ENCODE data around the gene ZNF426.
"Not testable (repeated sequence)": the region's sequence is repeated elsewhere in the genome, so short reads cannot be mapped to it uniquely, and the experiment has no call there.

The ZNF426 gene

DNA sequence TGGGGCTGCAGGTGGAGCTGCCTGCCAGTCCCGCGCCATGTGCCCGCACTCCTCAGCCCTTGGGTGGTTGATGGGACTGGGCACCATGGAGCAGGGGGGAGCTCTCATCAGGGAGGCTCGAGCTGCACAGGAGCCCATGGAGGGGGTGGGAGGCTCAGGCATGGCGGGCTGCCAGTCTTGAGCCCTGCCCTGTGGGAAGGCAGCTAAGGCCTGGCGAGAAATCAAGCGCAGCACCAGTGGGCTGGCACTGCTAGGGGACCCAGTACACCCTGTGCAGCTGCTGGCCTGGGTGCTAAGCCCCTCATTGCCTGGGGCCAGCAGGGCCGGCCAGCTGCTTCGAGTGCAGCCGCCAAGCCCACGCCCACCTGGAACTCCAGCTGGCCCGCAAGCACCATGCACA lies 2.8 kb upstream of the ZNF426 start:
- not testable (repeated sequence) for H3K9ac ChIP-seq (ENCODE audit: low read length); H3K9me3 ChIP-seq (ENCODE audit: low read length); H3K4me3 ChIP-seq (ENCODE audit: low read depth in 1 of 2, low read length in 2 of 2); H3K4me1 ChIP-seq (ENCODE audit: insufficient read depth, low read length); H3K27ac ChIP-seq (ENCODE audit: low read depth, low read length); H3K27me3 ChIP-seq (ENCODE audit: control insufficient read depth in 1 of 2, insufficient read depth in 2 of 2, low read length in 2 of 2); H3K36me3 ChIP-seq (ENCODE audit: insufficient read depth, low read length)

DNA sequence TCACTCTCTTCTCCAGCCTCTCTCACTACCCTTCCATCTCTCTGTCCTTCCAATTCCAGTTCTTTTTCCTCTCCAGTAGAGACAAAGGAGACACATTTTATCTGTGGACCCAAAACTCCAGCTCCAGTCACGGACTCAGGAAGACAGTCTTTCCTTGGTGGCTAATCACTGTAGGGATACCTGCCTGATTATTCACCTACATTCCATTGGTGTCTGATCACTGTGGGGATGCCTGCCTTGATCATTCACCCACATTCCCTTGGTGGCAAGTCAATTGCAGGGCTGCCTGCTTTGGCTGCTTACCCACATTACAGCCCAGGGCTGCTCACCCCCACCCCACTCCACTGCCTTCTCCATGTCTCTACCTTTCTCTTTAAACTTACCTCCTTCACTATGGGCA lies 1.5 kb upstream of the ZNF426 start:
- not testable (repeated sequence) for H3K27me3 ChIP-seq (ENCODE audit: control insufficient read depth in 1 of 2, insufficient read depth in 2 of 2, low read length in 2 of 2); H3K9ac ChIP-seq (ENCODE audit: low read length); H3K27ac ChIP-seq (ENCODE audit: low read depth, low read length); H3K4me1 ChIP-seq (ENCODE audit: insufficient read depth, low read length)
- H3K9me3 ChIP-seq (ENCODE audit: low read length): peaks cover 16% of the 10 kb centered on the region
- H3K4me3 ChIP-seq (ENCODE audit: low read depth in 1 of 2, low read length in 2 of 2): peak overlapping the region in 1 of 2 donors; percentile 83
- peaks cover 13% of the 10 kb centered on the region for H3K36me3 ChIP-seq (ENCODE audit: insufficient read depth, low read length)

DNA sequence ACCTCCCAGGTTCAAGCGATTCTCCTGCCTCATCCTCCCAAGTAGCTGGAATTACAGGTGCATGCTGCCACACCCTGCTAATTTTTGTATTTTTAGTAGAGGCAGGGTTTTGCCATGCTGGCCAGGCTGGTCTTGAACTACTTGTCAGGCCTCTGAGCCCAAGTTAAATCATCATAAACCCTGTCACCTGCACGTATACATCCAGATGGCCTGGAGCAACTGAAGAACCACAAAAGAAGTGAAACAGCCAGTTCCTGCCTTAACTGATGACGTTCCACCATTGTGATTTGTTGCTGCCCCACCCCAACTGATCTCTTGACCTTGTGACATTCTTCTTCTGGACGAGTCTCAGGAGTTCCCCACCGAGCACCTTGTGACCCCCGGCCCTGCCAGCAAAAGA lies 756 bp upstream of the ZNF426 start:
- H3K9me3 ChIP-seq (ENCODE audit: low read length): peaks cover 22% of the 10 kb centered on the region
- peaks cover 20% of the 10 kb centered on the region for H3K36me3 ChIP-seq (ENCODE audit: insufficient read depth, low read length)
- H3K4me1 ChIP-seq (ENCODE audit: insufficient read depth, low read length); H3K27me3 ChIP-seq (ENCODE audit: control insufficient read depth in 1 of 2, insufficient read depth in 2 of 2, low read length in 2 of 2); H3K27ac ChIP-seq (ENCODE audit: low read depth, low read length); H3K9ac ChIP-seq (ENCODE audit: low read length): not testable (repeated sequence)
- peak overlapping the region in 1 of 2 donors; percentile 83 for H3K4me3 ChIP-seq (ENCODE audit: low read depth in 1 of 2, low read length in 2 of 2)

DNA sequence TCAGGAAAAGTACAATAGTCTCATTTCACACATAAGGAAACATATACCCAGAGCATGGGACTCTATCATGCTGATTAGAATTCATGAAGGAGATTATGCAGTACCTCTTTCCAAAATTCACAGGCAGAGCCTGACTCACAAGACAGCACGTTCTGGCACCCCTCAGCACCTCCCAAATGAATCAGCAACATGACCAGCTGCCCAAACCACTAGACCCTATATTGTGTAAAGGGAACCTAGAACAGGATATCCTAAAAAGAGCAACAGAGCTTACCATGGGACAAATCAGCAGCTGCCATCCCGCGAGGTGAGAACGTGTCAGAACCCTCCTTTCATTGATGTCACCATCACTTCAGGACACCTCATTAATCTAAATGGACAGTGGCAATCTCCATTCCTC lies 2.5 kb downstream of the ZNF426 start:
- H3K27ac ChIP-seq (ENCODE audit: low read depth, low read length): no peak overlapping the region
- H3K36me3 ChIP-seq (ENCODE audit: insufficient read depth, low read length): peaks cover 53% of the 10 kb centered on the region
- peaks cover 53% of the 10 kb centered on the region for H3K9me3 ChIP-seq (ENCODE audit: low read length)
- no peaks in the 10 kb centered on the region for H3K4me1 ChIP-seq (ENCODE audit: insufficient read depth, low read length)
- no peaks in the 10 kb centered on the region for H3K27me3 ChIP-seq (ENCODE audit: control insufficient read depth in 1 of 2, insufficient read depth in 2 of 2, low read length in 2 of 2)
- H3K9ac ChIP-seq (ENCODE audit: low read length): no peak overlapping the region
- H3K4me3 ChIP-seq (ENCODE audit: low read depth in 1 of 2, low read length in 2 of 2): peak overlapping the region in 1 of 2 donors; percentile 20

DNA sequence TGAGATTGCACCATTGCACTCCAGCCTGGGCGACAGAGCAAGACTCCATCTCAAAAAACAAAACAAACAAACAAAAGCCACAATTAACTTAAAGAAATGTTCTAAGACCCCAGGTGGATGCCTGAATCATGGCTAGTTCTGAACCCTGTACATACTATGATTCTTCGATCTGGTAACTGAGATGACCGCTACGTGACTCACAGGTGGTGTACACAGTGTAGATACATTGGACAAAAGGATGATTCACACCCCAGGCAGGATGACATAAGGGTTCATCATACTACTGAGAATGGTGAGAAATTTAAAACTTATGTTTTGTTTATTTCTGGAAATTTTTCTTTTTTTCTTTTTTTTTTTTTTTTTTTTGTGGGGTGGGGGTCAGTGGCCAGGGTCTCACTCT lies 6.5 kb downstream of the ZNF426 start:
- Histone ChIP-seq H3K27ac (ENCODE audit: low read depth, low read length) (no peak overlapping the region), H3K36me3 (ENCODE audit: insufficient read depth, low read length) (peaks cover 92% of the 10 kb centered on the region), H3K9ac (ENCODE audit: low read length) (no peak overlapping the region), H3K27me3 (ENCODE audit: control insufficient read depth in 1 of 2, insufficient read depth in 2 of 2, low read length in 2 of 2) (no peaks in the 10 kb centered on the region), H3K9me3 (ENCODE audit: low read length) (peaks cover 84% of the 10 kb centered on the region), H3K4me1 (ENCODE audit: insufficient read depth, low read length) (no peaks in the 10 kb centered on the region), H3K4me3 (ENCODE audit: low read depth in 1 of 2, low read length in 2 of 2) (no peak overlapping the region)

DNA sequence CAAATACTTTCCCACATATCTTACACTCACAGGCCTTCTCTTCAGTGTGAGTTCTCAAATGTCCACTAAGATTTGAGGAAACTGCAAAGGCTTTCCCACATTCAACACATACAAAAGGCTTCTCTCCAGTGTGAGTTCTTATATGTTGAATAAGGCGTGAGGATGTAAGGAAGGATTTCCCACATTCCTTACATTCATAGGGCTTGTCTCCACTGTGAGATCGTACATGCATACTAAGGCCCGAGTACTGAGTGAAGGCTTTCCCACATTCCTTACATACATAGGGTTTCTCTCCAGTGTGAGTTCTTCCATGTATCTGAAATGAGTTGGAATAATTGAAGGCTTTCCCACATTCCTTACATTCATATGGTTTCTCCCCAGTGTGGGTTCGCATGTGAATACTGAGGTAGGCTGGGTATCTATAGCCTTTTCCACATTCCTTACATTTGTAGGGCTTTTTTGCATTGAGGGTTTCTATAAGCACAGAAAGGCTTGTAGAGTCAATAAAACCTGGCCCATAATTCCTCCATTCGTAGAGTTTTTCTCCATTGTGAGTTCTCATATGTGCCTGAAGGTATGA lies 9.6 kb downstream of the ZNF426 start:
- no peaks in the 10 kb centered on the region for H3K4me1 ChIP-seq (ENCODE audit: insufficient read depth, low read length)
- peaks cover 75% of the 10 kb centered on the region for H3K36me3 ChIP-seq (ENCODE audit: insufficient read depth, low read length)
- peaks cover 86% of the 10 kb centered on the region for H3K9me3 ChIP-seq (ENCODE audit: low read length)
- peak overlapping the region in 1 of 2 donors; percentile 36 for H3K4me3 ChIP-seq (ENCODE audit: low read depth in 1 of 2, low read length in 2 of 2)
- no peaks in the 10 kb centered on the region for H3K27me3 ChIP-seq (ENCODE audit: control insufficient read depth in 1 of 2, insufficient read depth in 2 of 2, low read length in 2 of 2)
- H3K27ac ChIP-seq (ENCODE audit: low read depth, low read length): no peak overlapping the region
- no peak overlapping the region for H3K9ac ChIP-seq (ENCODE audit: low read length)

DNA sequence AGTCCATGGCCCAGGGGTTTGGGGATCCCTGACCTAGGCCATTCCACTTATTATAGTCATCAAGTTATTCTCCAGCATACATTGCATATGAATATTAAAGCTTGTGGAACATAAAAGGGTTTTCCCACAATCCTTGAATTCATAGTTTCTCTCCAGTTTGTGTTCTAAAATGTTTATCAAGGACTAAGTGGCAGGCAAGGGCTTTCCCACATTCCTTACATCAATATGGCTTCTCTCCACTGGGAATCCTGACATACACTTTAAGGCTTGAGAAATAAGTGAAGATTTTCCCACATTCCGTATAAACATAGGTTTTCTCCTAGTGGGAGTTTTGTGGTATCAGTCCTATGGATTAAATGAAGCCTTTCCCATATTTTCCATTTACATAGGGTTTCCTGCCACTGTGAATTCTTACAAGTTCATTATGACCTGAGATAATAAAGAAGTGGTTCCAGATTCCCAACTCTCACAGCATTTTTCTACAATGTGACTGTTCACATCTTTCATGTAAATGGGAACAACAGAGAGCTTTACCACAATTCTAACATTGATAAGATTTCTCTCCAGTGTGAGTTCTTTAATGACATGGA lies 14.5 kb downstream of the ZNF426 start:
- Histone ChIP-seq H3K4me3 (ENCODE audit: low read depth in 1 of 2, low read length in 2 of 2) (peak overlapping the region in 1 of 2 donors; percentile 25), H3K27ac (ENCODE audit: low read depth, low read length) (no peak overlapping the region), H3K4me1 (ENCODE audit: insufficient read depth, low read length) (no peaks in the 10 kb centered on the region), H3K9ac (ENCODE audit: low read length) (no peak overlapping the region), H3K27me3 (ENCODE audit: control insufficient read depth in 1 of 2, insufficient read depth in 2 of 2, low read length in 2 of 2) (no peaks in the 10 kb centered on the region), H3K9me3 (ENCODE audit: low read length) (peaks cover 67% of the 10 kb centered on the region), H3K36me3 (ENCODE audit: insufficient read depth, low read length) (peaks cover 27% of the 10 kb centered on the region)

DNA sequence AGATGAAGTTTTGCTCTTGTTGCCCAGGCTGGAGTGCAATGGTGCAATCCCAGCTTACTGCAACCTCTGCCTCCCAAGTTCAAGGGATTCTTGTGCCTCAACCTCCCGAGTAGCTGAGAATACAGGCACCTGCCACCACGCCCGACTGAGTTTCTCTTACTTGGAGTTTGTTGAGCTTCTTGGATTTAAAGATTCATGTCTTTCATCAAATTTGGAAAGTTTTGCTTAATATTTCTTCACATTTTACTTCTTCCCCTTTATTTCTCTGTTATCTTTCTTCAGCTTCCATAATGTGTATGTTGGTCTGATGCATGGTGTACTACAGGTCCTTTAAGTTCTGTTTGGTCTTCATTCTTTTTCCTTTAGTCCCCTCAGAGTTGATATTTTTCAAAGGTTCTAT lies 31.2 kb downstream of the ZNF426 start:
- Histone ChIP-seq H3K36me3 (ENCODE audit: insufficient read depth, low read length) (no peaks in the 10 kb centered on the region), H3K27me3 (ENCODE audit: control insufficient read depth in 1 of 2, insufficient read depth in 2 of 2, low read length in 2 of 2) (no peaks in the 10 kb centered on the region), H3K9ac (ENCODE audit: low read length) (no peak overlapping the region), H3K4me1 (ENCODE audit: insufficient read depth, low read length) (no peaks in the 10 kb centered on the region), H3K4me3 (ENCODE audit: low read depth in 1 of 2, low read length in 2 of 2) (no peak overlapping the region), H3K9me3 (ENCODE audit: low read length) (no peaks in the 10 kb centered on the region), H3K27ac (ENCODE audit: low read depth, low read length) (no peak overlapping the region)

DNA sequence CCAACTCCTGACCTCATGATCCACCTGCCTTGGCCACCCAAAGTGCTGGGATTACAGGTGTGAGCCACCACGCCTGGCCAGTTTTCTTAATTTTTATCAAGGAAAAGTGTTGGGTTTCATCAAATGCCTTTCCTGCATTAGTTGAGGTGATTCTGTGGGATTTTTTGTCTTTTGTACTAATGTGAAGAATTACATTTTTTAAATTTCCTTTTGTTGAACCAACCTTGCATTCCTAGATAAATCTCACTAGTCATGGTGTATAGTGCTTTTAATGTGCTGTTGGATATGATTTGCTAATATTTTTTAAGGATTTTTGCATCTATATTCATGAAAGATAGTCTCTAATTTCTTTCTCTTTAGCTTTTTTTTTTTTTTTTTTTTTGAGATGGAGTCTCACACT lies 37.6 kb downstream of the ZNF426 start:
- Histone ChIP-seq H3K4me3 (ENCODE audit: low read depth in 1 of 2, low read length in 2 of 2) (no peak overlapping the region), H3K36me3 (ENCODE audit: insufficient read depth, low read length) (no peaks in the 10 kb centered on the region), H3K27ac (ENCODE audit: low read depth, low read length) (no peak overlapping the region), H3K9ac (ENCODE audit: low read length) (no peak overlapping the region), H3K9me3 (ENCODE audit: low read length) (peaks cover 19% of the 10 kb centered on the region), H3K4me1 (ENCODE audit: insufficient read depth, low read length) (no peaks in the 10 kb centered on the region), H3K27me3 (ENCODE audit: control insufficient read depth in 1 of 2, insufficient read depth in 2 of 2, low read length in 2 of 2) (peaks cover 0 to 5% of the 10 kb centered on the region in 2 donors)

DNA sequence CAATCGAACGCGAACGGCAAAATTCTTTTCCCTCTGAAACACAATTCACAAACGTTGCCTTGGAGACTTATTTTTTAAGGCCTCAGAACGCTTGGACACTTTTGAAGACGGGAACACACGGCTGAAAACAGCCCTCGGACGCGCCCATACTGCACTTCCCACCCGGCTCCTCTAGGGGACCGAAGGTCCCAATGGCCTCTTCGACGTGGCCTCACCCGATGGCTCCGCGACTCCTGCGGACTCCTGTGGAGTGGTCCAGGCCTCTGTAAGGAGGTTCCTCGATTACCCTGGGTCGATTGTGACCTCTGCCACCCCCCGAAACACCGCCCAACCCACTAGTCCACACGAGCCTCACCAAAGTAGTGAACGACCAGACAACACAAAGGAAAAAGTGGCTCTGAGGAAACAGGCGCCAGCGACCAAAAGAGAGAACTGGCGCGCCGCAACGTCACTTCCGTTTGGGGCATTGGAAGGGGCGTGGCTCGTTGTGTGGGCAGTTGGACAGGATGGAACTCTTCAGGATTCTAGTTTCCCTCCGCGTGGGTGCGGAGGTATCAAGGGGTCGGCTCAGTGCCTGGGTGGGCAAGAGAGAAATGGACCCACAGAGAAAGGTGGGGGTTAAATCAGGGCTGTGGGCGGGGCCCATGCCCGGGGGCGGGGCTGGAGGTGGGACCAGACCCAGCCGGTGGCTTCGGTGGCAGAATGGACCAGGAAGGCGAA lies 40.1 kb downstream of the ZNF426 start, which contains the start of gene ZNF560:
TSS of gene ZNF560 (minus strand) at position 434 of the 720 bp plus-strand sequence. CDS start 23,303 bp downstream, outside the sequence.
- H3K4me3 ChIP-seq (ENCODE audit: low read depth in 1 of 2, low read length in 2 of 2): no peak within 1 kb of the TSS
- no peak within 1 kb of the TSS for H3K27ac ChIP-seq (ENCODE audit: low read depth, low read length)
- H3K4me1 ChIP-seq (ENCODE audit: insufficient read depth, low read length): no peaks in the 10 kb centered on the region
- no peak within 1 kb of the TSS for H3K9ac ChIP-seq (ENCODE audit: low read length)
- no peaks in the 10 kb centered on the region for H3K36me3 ChIP-seq (ENCODE audit: insufficient read depth, low read length)
- H3K27me3 ChIP-seq (ENCODE audit: control insufficient read depth in 1 of 2, insufficient read depth in 2 of 2, low read length in 2 of 2): peaks cover 0 to 5% of the 10 kb centered on the region in 2 donors
- H3K9me3 ChIP-seq (ENCODE audit: low read length): peaks cover 19% of the 10 kb centered on the region

DNA sequence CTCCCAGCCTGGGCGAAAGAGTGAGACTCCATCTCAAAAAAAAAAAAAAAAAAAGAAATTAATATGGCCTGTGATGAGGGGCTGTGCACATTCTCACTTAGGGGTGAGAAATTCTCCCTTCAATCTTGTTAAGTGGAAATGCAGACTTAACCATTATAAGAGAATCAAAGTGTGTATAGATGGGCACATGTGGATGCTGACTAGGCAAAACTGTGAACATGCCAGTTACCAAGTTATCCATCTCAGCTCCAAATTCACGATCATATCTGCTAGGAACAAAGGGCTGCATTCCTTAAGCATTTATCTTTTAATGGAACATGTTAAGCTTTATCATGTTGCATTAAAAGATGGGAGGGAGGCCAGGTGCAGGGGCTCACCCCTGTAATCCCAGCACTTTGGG lies 44.3 kb downstream of the ZNF426 start:
- H3K4me3 ChIP-seq (ENCODE audit: low read depth in 1 of 2, low read length in 2 of 2): no peak overlapping the region
- no peaks in the 10 kb centered on the region for H3K36me3 ChIP-seq (ENCODE audit: insufficient read depth, low read length)
- H3K4me1 ChIP-seq (ENCODE audit: insufficient read depth, low read length): no peaks in the 10 kb centered on the region
- H3K9ac ChIP-seq (ENCODE audit: low read length): no peak overlapping the region
- H3K27ac ChIP-seq (ENCODE audit: low read depth, low read length): no peak overlapping the region
- H3K27me3 ChIP-seq (ENCODE audit: control insufficient read depth in 1 of 2, insufficient read depth in 2 of 2, low read length in 2 of 2): peaks cover 0 to 5% of the 10 kb centered on the region in 2 donors
- H3K9me3 ChIP-seq (ENCODE audit: low read length): peaks cover 13% of the 10 kb centered on the region

Measured in muscle layer of colon (tissue), 2 donors.